Measurements from ENCODE around the gene DYRK1A.
A peak's percentile ranks its signal among the peaks of the same experiment; 100 is the strongest.

DYRK1A gene

GRCh38 chr21:37392441-37392840 lies 25.9 kb downstream of the DYRK1A start:
- peaks cover 100% of the 10 kb centered on the region for H4K20me1 ChIP-seq (ENCODE audit: insufficient read depth, low read length, poor library complexity, severe bottlenecking)

GRCh38 chr21:37393030-37393429 lies 26.5 kb downstream of the DYRK1A start:
- peaks cover 49% of the 10 kb centered on the region for H3K4me1 ChIP-seq (ENCODE audit: insufficient read depth, low read length, poor library complexity, severe bottlenecking)
- TF ChIP-seq CTCF (conservative IDR thresholded peaks at IDR 0.05; ENCODE audit: low read length): no peak
- TF ChIP-seq EZH2phosphoT487 (IDR thresholded peaks at IDR 0.05; ENCODE audit: borderline replicate concordance): no peak

More at GRCh38 chr21:37392441-37392840, 25.9 kb downstream of the DYRK1A start:
- Histone ChIP-seq H3K36me3 (ENCODE audit: insufficient read depth, low read length) (no peaks in the 10 kb centered on the region; the same call in 1 of the 2 replicates), H3K27me3 (ENCODE audit: insufficient read depth, low read length, poor library complexity, severe bottlenecking) (no peaks in the 10 kb centered on the region), H3K4me1 (ENCODE audit: insufficient read depth, low read length, poor library complexity, severe bottlenecking) (peaks cover 50% of the 10 kb centered on the region), H3F3A (ENCODE audit: low read depth) (no peaks in the 10 kb centered on the region), H3K9me3 (ENCODE audit: insufficient read depth, low read depth, low read length) (no peaks in the 10 kb centered on the region), H3K9me2 (replicated peaks; ENCODE audit: low read depth, low read length) (no peaks in the 10 kb centered on the region), H3K79me2 (ENCODE audit: insufficient read depth, low read length) (peaks cover 100% of the 10 kb centered on the region), H2AFZ (ENCODE audit: low read length) (no peak overlapping the region), H3K4me3 (ENCODE audit: low read length, poor library complexity, severe bottlenecking) (no peak overlapping the region), H3K9ac (ENCODE audit: low read depth, low read length, poor library complexity, severe bottlenecking) (no peak overlapping the region), H3K4me2 (ENCODE audit: low read depth, low read length, poor library complexity, severe bottlenecking) (peak overlapping the region; percentile 11)
- TF ChIP-seq EZH2phosphoT487 (IDR thresholded peaks at IDR 0.05; ENCODE audit: borderline replicate concordance): no peak
- TF ChIP-seq CTCF (conservative IDR thresholded peaks at IDR 0.05; ENCODE audit: low read length): no peak

GRCh38 chr21:37393786-37394185 lies 27.2 kb downstream of the DYRK1A start:
- Histone ChIP-seq H3K36me3 (ENCODE audit: insufficient read depth, low read length) (no peaks in the 10 kb centered on the region; the same call in 1 of the 2 replicates), H3K9ac (ENCODE audit: low read depth, low read length, poor library complexity, severe bottlenecking) (no peak overlapping the region), H3K4me2 (ENCODE audit: low read depth, low read length, poor library complexity, severe bottlenecking) (no peak overlapping the region), H2AFZ (ENCODE audit: low read length) (no peak overlapping the region), H3F3A (ENCODE audit: low read depth) (0 out of 2 replicates have a peak, but pooled peaks cover 6% of the 10 kb centered on the region), H3K9me2 (replicated peaks; ENCODE audit: low read depth, low read length) (no peaks in the 10 kb centered on the region), H3K79me2 (ENCODE audit: insufficient read depth, low read length) (peaks cover 100% of the 10 kb centered on the region), H4K20me1 (ENCODE audit: insufficient read depth, low read length, poor library complexity, severe bottlenecking) (peaks cover 100% of the 10 kb centered on the region), H3K27me3 (ENCODE audit: insufficient read depth, low read length, poor library complexity, severe bottlenecking) (no peaks in the 10 kb centered on the region), H3K9me3 (ENCODE audit: insufficient read depth, low read depth, low read length) (no peaks in the 10 kb centered on the region), H3K4me1 (ENCODE audit: insufficient read depth, low read length, poor library complexity, severe bottlenecking) (peaks cover 57% of the 10 kb centered on the region), H3K4me3 (ENCODE audit: low read length, poor library complexity, severe bottlenecking) (no peak overlapping the region)
- TF ChIP-seq CTCF (conservative IDR thresholded peaks at IDR 0.05; ENCODE audit: low read length): no peak
- TF ChIP-seq EZH2phosphoT487 (IDR thresholded peaks at IDR 0.05; ENCODE audit: borderline replicate concordance): no peak

More at GRCh38 chr21:37393030-37393429, 26.5 kb downstream of the DYRK1A start:
- Histone ChIP-seq H2AFZ (ENCODE audit: low read length) (no peak overlapping the region), H3K4me2 (ENCODE audit: low read depth, low read length, poor library complexity, severe bottlenecking) (peak overlapping the region; percentile 11), H3K9ac (ENCODE audit: low read depth, low read length, poor library complexity, severe bottlenecking) (no peak overlapping the region), H3F3A (ENCODE audit: low read depth) (no peaks in the 10 kb centered on the region), H4K20me1 (ENCODE audit: insufficient read depth, low read length, poor library complexity, severe bottlenecking) (peaks cover 100% of the 10 kb centered on the region), H3K9me3 (ENCODE audit: insufficient read depth, low read depth, low read length) (no peaks in the 10 kb centered on the region), H3K9me2 (replicated peaks; ENCODE audit: low read depth, low read length) (no peaks in the 10 kb centered on the region), H3K27me3 (ENCODE audit: insufficient read depth, low read length, poor library complexity, severe bottlenecking) (no peaks in the 10 kb centered on the region), H3K79me2 (ENCODE audit: insufficient read depth, low read length) (peaks cover 100% of the 10 kb centered on the region), H3K4me3 (ENCODE audit: low read length, poor library complexity, severe bottlenecking) (no peak overlapping the region), H3K36me3 (ENCODE audit: insufficient read depth, low read length) (no peaks in the 10 kb centered on the region; the same call in 1 of the 2 replicates)
